NT2/D1 (cell line): Measurements from ENCODE around the gene CDHR3.

Experiments
- SUZ12 ChIP-seq: IDR thresholded peaks from 2 replicates; pipeline ENCODE4 v1.6.1; 2011; ENCODE audit not compliant: insufficient read length, insufficient read depth; ENCODE audit errors: extremely low read depth
- ZNF274 ChIP-seq: IDR thresholded peaks from 2 replicates; pipeline ENCODE4 v1.6.1; 2011; ENCODE audit warnings: mild to moderate bottlenecking, low read depth, low read length

DNA sequence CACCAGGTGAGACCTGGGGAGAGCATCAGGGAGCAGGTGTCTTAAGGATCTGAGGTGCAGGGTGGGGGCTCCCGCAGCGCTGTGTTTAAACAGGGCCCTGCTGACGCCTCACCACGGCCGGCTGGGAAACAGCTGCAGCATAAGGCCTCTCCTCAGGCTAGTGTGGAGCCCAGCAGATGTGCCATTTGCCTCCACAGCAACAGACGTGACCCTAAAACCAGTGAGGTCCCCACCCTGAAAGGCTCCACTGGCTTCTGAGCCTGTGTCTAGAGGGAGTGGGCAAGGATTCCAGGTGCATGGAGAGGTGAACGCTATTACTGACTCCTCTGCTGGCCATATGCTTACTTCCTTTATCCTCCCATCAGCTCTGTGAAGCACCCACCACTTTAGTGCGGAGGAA, 101.3 kb downstream of the CDHR3 start:
- TF ChIP-seq ZNF274 (no peak), SUZ12 (no peak)
